Measurements from ENCODE around the gene RBBP5. TPM values are rescaled to one million over a fixed set of nuclear protein-coding genes. Genes with fewer than 3 reads are reported as not detected.

Gene RBBP5
- total RNA-seq, 1 donor from 2014 or later: 18.7 TPM

DNA sequence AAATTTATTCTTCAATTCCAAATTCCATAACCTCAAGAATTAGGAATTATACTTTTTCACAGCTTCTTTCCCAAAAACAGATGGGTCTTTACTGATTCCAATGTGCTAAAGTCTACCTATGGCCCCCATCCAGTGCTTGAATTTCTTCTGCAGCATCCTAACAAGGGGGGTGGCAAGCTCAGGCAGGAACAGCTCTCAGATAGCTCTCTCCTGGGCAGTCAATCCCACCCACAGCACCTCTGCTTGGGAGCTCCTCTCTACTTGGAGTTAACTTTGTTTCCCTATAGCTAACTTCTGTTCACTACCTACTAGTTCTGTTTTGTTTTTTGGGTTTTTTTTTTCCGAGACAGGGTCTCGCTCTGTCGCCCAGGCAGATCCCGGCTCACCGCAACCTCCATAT is 12.1 kb downstream of the RBBP5 start:
- Histone ChIP-seq H3K27me3 (ENCODE audit: insufficient read depth, low read length) (no peaks in the 10 kb centered on the region), H2AFZ (ENCODE audit: low read depth, low read length) (no peak overlapping the region), H3K4me3 (ENCODE audit: insufficient read depth, low read depth, low read length) (no peak overlapping the region), H3K4me1 (ENCODE audit: insufficient read depth, low read length) (no peaks in the 10 kb centered on the region), H3K4me2 (ENCODE audit: low read length) (no peak overlapping the region), H3K79me2 (ENCODE audit: insufficient read depth, low read length) (peaks cover 7% of the 10 kb centered on the region), H3K36me3 (ENCODE audit: insufficient read depth, low read length) (peaks cover 25% of the 10 kb centered on the region), H3K9ac (ENCODE audit: low read length) (no peak overlapping the region), H3K27ac (ENCODE audit: low read depth, low read length) (no peak overlapping the region), H4K20me1 (ENCODE audit: insufficient read depth, low read length) (peaks cover 21% of the 10 kb centered on the region), H3K9me3 (ENCODE audit: insufficient read depth, low read depth, low read length) (no peaks in the 10 kb centered on the region)
- TF ChIP-seq, protein P1, sequence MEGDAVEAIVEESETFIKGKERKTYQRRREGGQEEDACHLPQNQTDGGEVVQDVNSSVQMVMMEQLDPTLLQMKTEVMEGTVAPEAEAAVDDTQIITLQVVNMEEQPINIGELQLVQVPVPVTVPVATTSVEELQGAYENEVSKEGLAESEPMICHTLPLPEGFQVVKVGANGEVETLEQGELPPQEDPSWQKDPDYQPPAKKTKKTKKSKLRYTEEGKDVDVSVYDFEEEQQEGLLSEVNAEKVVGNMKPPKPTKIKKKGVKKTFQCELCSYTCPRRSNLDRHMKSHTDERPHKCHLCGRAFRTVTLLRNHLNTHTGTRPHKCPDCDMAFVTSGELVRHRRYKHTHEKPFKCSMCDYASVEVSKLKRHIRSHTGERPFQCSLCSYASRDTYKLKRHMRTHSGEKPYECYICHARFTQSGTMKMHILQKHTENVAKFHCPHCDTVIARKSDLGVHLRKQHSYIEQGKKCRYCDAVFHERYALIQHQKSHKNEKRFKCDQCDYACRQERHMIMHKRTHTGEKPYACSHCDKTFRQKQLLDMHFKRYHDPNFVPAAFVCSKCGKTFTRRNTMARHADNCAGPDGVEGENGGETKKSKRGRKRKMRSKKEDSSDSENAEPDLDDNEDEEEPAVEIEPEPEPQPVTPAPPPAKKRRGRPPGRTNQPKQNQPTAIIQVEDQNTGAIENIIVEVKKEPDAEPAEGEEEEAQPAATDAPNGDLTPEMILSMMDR (IDR thresholded peaks at IDR 0.05; ENCODE audit: insufficient read depth, low read depth, low read length): no peak
- TF ChIP-seq EZH2 (IDR thresholded peaks at IDR 0.05; ENCODE audit: insufficient read depth, low read length): no peak
- no peak for FAIRE-seq
- Mint-ChIP-seq H3K36me3 (ENCODE audit: low read depth, unreplicated experiment) (no peaks in the 10 kb centered on the region), H3K4me3 (ENCODE audit: unreplicated experiment) (no peak overlapping the region), H3K4me1 (ENCODE audit: low read depth, unreplicated experiment) (no peaks in the 10 kb centered on the region), H3K27ac (ENCODE audit: unreplicated experiment) (no peak overlapping the region), H3K27me3 (ENCODE audit: low read depth, unreplicated experiment) (no peaks in the 10 kb centered on the region), H3K9me3 (ENCODE audit: unreplicated experiment) (no peaks in the 10 kb centered on the region)
- DNase-seq (ENCODE audit: low read depth): no peak

DNA sequence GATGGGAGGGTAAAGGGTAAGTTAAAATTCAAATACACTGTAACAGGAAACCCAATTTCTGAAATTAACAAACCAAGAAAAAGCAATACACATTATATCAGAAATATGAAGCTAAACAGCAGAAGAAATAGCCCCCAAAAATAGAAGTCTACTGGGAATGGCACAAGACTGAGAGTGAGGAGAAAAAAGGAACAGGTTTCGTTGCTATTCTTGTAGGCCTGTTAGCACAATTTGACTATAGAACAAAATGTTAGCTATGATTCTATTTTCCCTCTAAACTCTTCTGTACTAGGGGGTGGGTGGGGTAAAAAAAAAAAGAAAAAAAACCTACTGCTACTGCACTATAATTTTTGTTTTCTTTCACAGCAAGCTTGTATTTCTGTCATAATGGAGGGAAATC is 12.5 kb downstream of the RBBP5 start:
- H3K27ac Mint-ChIP-seq (ENCODE audit: unreplicated experiment): no peak overlapping the region
- no peaks in the 10 kb centered on the region for H3K36me3 Mint-ChIP-seq (ENCODE audit: low read depth, unreplicated experiment)
- no peak for FAIRE-seq

DNA sequence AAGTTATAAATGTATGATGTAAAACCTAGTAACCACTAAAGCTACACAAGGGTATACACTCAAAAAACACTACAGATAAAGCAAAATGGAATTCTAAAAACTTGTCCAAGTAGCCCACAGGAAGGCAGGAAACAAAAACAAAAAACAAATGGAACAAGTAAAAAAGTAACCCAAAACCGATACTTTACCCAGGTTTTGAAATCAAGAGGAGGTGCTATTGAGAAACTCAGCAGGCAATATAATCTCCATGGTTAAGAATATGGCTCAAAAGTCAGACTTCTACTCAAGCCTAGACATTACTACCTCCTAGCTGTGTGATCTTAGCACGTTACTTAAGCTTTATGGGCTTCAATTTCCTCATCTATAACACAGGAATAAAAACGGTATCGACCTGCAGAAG is 13.3 kb downstream of the RBBP5 start:
- H3K9me3 Mint-ChIP-seq (ENCODE audit: unreplicated experiment): no peaks in the 10 kb centered on the region
- DNase-seq (ENCODE audit: low read depth): no peak
- no peak overlapping the region for H3K9ac ChIP-seq (ENCODE audit: low read length)
- no peak overlapping the region for H3K4me3 Mint-ChIP-seq (ENCODE audit: unreplicated experiment)
- H3K27ac ChIP-seq (ENCODE audit: low read depth, low read length): no peak overlapping the region
- peaks cover 7% of the 10 kb centered on the region for H3K79me2 ChIP-seq (ENCODE audit: insufficient read depth, low read length)
- H3K4me3 ChIP-seq (ENCODE audit: insufficient read depth, low read depth, low read length): no peak overlapping the region
- no peak for TF ChIP-seq EZH2 (IDR thresholded peaks at IDR 0.05; ENCODE audit: insufficient read depth, low read length)
- TF ChIP-seq, protein P1 (IDR thresholded peaks at IDR 0.05; ENCODE audit: insufficient read depth, low read depth, low read length): no peak
- H3K4me2 ChIP-seq (ENCODE audit: low read length): no peak overlapping the region
- H3K27ac Mint-ChIP-seq (ENCODE audit: unreplicated experiment): no peak overlapping the region
- H3K9me3 ChIP-seq (ENCODE audit: insufficient read depth, low read depth, low read length): no peaks in the 10 kb centered on the region
- peaks cover 24% of the 10 kb centered on the region for H3K36me3 ChIP-seq (ENCODE audit: insufficient read depth, low read length)
- no peaks in the 10 kb centered on the region for H3K4me1 Mint-ChIP-seq (ENCODE audit: low read depth, unreplicated experiment)
- no peaks in the 10 kb centered on the region for H3K4me1 ChIP-seq (ENCODE audit: insufficient read depth, low read length)
- H4K20me1 ChIP-seq (ENCODE audit: insufficient read depth, low read length): peaks cover 21% of the 10 kb centered on the region
- FAIRE-seq: peak; percentile 56
- H3K27me3 ChIP-seq (ENCODE audit: insufficient read depth, low read length): no peaks in the 10 kb centered on the region
- no peaks in the 10 kb centered on the region for H3K27me3 Mint-ChIP-seq (ENCODE audit: low read depth, unreplicated experiment)
- H3K36me3 Mint-ChIP-seq (ENCODE audit: low read depth, unreplicated experiment): peaks cover 2% of the 10 kb centered on the region
- no peak overlapping the region for H2AFZ ChIP-seq (ENCODE audit: low read depth, low read length)

More for the DNA sequence above, 12.5 kb downstream of the RBBP5 start:
- Mint-ChIP-seq H3K9me3 (ENCODE audit: unreplicated experiment) (no peaks in the 10 kb centered on the region), H3K4me3 (ENCODE audit: unreplicated experiment) (no peak overlapping the region), H3K27me3 (ENCODE audit: low read depth, unreplicated experiment) (no peaks in the 10 kb centered on the region), H3K4me1 (ENCODE audit: low read depth, unreplicated experiment) (no peaks in the 10 kb centered on the region)
- H3K27me3 ChIP-seq (ENCODE audit: insufficient read depth, low read length): no peaks in the 10 kb centered on the region
- no peak overlapping the region for H3K4me2 ChIP-seq (ENCODE audit: low read length)
- no peak for DNase-seq (ENCODE audit: low read depth)
- peaks cover 7% of the 10 kb centered on the region for H3K79me2 ChIP-seq (ENCODE audit: insufficient read depth, low read length)
- H4K20me1 ChIP-seq (ENCODE audit: insufficient read depth, low read length): peaks cover 21% of the 10 kb centered on the region
- no peaks in the 10 kb centered on the region for H3K4me1 ChIP-seq (ENCODE audit: insufficient read depth, low read length)
- no peaks in the 10 kb centered on the region for H3K9me3 ChIP-seq (ENCODE audit: insufficient read depth, low read depth, low read length)
- no peak overlapping the region for H3K9ac ChIP-seq (ENCODE audit: low read length)
- TF ChIP-seq, protein P1 (IDR thresholded peaks at IDR 0.05; ENCODE audit: insufficient read depth, low read depth, low read length): no peak
- TF ChIP-seq EZH2 (IDR thresholded peaks at IDR 0.05; ENCODE audit: insufficient read depth, low read length): no peak
- no peak overlapping the region for H3K4me3 ChIP-seq (ENCODE audit: insufficient read depth, low read depth, low read length)
- no peak overlapping the region for H3K27ac ChIP-seq (ENCODE audit: low read depth, low read length)
- H3K36me3 ChIP-seq (ENCODE audit: insufficient read depth, low read length): peaks cover 24% of the 10 kb centered on the region
- H2AFZ ChIP-seq (ENCODE audit: low read depth, low read length): no peak overlapping the region

Data from astrocyte (in vitro differentiated cells and primary cell).